ENCODE results near the gene NDUFC2. TPM values are rescaled to one million over a fixed set of nuclear protein-coding genes. Genes with fewer than 3 reads are reported as not detected.
"Not testable (repeated sequence)": the region's sequence is repeated elsewhere in the genome, so short reads cannot be mapped to it uniquely, and the experiment has no call there.

Gene NDUFC2
- total RNA-seq, 2 experiments from 2014 or later, result 179 to 201 TPM

- H3K27me3 Mint-ChIP-seq; H3K9me3 Mint-ChIP-seq (ENCODE audit: low read depth); H3K36me3 Mint-ChIP-seq; ATAC-seq; H3K27ac Mint-ChIP-seq; H3K4me3 Mint-ChIP-seq; DNase-seq; H3K4me1 Mint-ChIP-seq: not testable (repeated sequence)
- CTCF ChIA-PET, result interaction anchor here (0.8 kb wide), 1 partner anchor 423 kb away, joined by 3 read pairs; no protein-coding TSS in a partner anchor
These were observed 6.9 kb upstream of the NDUFC2 start for GRCh38 chr11:78086521-78087074.

DNA sequence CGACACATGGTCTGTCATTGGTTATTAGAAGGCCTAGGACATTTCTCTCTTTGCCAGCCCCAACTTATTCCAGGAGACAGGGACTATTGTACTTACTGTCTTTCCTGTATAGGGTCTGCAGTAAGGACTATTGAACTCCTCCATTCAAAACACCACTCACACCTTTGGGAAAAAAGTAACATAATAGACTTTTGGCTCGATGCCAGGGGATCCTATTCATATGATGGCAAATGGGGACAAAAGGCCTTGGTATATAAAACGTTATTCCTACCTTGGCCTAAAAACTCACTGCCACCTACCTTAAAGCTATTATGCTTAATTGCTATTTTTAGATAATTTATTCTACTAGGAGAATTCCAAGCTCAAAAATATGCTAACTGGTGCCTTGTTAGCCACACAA, 6.3 kb upstream of the NDUFC2 start:
- Mint-ChIP-seq H3K9me3 (ENCODE audit: low read depth) (no peaks in the 10 kb centered on the region), H3K4me3 (no peak overlapping the region), H3K36me3 (no peaks in the 10 kb centered on the region), H3K27me3 (no peaks in the 10 kb centered on the region), H3K4me1 (peaks cover 11% of the 10 kb centered on the region), H3K27ac (no peak overlapping the region)
- ATAC-seq, result no peak
- no peak for DNase-seq
- CTCF ChIA-PET, result interaction anchor here (0.8 kb wide), 1 partner anchor 423 kb away, joined by 3 read pairs; no protein-coding TSS in a partner anchor

GRCh38 chr11:78084506-78084905, 4.8 kb upstream of the NDUFC2 start:
- H3K36me3 Mint-ChIP-seq; ATAC-seq; H3K4me3 Mint-ChIP-seq; H3K9me3 Mint-ChIP-seq (ENCODE audit: low read depth); H3K27me3 Mint-ChIP-seq; H3K27ac Mint-ChIP-seq; CTCF ChIA-PET; DNase-seq: not testable (repeated sequence)
- H3K4me1 Mint-ChIP-seq, result peaks cover 24% of the 10 kb centered on the region

DNA sequence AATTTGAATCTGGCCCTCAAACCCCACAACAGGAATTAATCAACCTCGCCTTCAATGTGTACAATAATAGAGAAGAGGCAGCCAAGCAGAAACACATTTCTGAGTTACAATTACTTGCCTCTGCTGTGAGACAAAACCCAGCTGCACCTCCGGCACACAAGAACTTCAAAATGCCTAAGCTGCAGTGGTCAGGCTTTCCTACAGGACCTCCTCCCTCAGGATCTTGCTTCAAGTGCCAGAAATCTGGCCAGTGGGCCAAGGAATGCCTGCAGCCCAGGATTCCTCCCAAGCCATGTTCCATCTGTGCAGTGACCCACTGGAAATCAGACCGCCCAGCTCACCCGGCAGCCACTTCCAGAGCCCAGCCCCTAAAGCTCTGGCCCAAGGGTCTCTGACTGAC, 3.4 kb upstream of the NDUFC2 start:
- Mint-ChIP-seq H3K36me3 (peaks cover 8% of the 10 kb centered on the region), H3K4me1 (peaks cover 31% of the 10 kb centered on the region), H3K27me3 (no peaks in the 10 kb centered on the region), H3K4me3 (no peak overlapping the region), H3K27ac (no peak overlapping the region), H3K9me3 (ENCODE audit: low read depth) (no peaks in the 10 kb centered on the region)
- no peak for ATAC-seq
- DNase-seq, result no peak
- CTCF ChIA-PET, result no interaction called here

- peak overlapping the region; percentile 37 for H3K4me3 Mint-ChIP-seq
- no peaks in the 10 kb centered on the region for H3K27me3 Mint-ChIP-seq
- H3K4me1 Mint-ChIP-seq, result peaks cover 38% of the 10 kb centered on the region
- peaks cover 11% of the 10 kb centered on the region for H3K36me3 Mint-ChIP-seq
- no peak overlapping the region for H3K27ac Mint-ChIP-seq
- DNase-seq, result no peak
- CTCF ChIA-PET, result no interaction called here
- no peaks in the 10 kb centered on the region for H3K9me3 Mint-ChIP-seq (ENCODE audit: low read depth)
- ATAC-seq, result no peak
These were observed 2.5 kb upstream of the NDUFC2 start for GRCh38 chr11:78082146-78082545.

- H3K4me1 Mint-ChIP-seq, result peaks cover 42% of the 10 kb centered on the region
These were observed 1.9 kb upstream of the NDUFC2 start for GRCh38 chr11:78081583-78081982.

DNA sequence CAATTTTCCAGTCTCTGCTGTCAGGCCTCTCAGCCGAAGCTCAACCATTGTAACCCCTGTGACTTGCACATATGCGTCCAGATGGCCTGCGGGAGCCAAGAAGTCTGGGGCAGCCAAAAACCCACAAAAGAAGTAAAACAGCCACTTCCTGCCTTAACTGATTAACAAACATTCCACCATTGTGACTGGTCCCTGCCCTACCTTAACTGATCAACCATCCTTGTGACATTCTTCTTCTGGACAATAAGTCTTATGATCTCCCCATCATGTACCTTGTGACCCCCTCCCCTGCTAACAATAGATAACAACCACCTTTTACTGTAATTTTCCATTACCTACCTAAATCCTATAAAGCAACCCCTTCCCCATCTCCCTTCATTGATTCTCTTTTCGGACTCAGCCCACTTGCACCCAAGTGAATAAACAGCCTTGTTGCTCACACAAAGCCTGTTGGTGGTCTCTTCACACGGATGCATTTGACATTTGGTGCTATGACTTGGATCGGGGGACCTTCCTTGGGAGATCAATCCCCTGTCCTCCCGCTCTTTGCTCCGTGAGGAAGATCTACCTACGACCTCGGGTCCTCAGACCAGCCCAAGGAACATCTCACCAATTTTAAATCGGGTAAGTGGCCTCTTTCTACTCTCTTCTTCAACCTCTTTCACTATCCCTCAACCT, 1.3 kb upstream of the NDUFC2 start:
- H3K27ac Mint-ChIP-seq, result peak overlapping the region; percentile 35
- CTCF ChIA-PET, result interaction anchor here (1.3 to 2.4 kb wide), 2 partner anchors 35 to 58 kb away, joined by 5 read pairs; partner anchors contain the start of gene ALG8
- ATAC-seq (no peak), DNase-seq (peak; percentile 43)
- no peaks in the 10 kb centered on the region for H3K27me3 Mint-ChIP-seq
- H3K4me3 Mint-ChIP-seq, result peak overlapping the region; percentile 37
- peaks cover 43% of the 10 kb centered on the region for H3K4me1 Mint-ChIP-seq
- H3K9me3 Mint-ChIP-seq (ENCODE audit: low read depth), result no peaks in the 10 kb centered on the region
- H3K36me3 Mint-ChIP-seq, result peaks cover 14% of the 10 kb centered on the region

More at GRCh38 chr11:78081583-78081982, 1.9 kb upstream of the NDUFC2 start:
- no peak for DNase-seq
- ATAC-seq, result no peak
- H3K9me3 Mint-ChIP-seq (ENCODE audit: low read depth), result no peaks in the 10 kb centered on the region
- no peaks in the 10 kb centered on the region for H3K27me3 Mint-ChIP-seq
- H3K36me3 Mint-ChIP-seq, result peaks cover 13% of the 10 kb centered on the region
- CTCF ChIA-PET, result no interaction called here
- peak overlapping the region; percentile 37 for H3K4me3 Mint-ChIP-seq
- H3K27ac Mint-ChIP-seq, result peak overlapping the region; percentile 35

GRCh38 chr11:78080084-78080817, 589 bp upstream of the NDUFC2 start:
- DNase-seq (no peak), ATAC-seq (no peak)
- Mint-ChIP-seq H3K27ac (peak overlapping the region; percentile 86), H3K4me3 (peak overlapping the region; percentile 96), H3K36me3 (peaks cover 17% of the 10 kb centered on the region), H3K9me3 (ENCODE audit: low read depth) (no peaks in the 10 kb centered on the region), H3K27me3 (no peaks in the 10 kb centered on the region), H3K4me1 (peaks cover 49% of the 10 kb centered on the region)
- CTCF ChIA-PET, result interaction anchor here (1.3 to 2.4 kb wide), 4 partner anchors 9 to 59 kb away, joined by 4 to 10 read pairs (median 5); partner anchors contain the start of gene ALG8

DNA sequence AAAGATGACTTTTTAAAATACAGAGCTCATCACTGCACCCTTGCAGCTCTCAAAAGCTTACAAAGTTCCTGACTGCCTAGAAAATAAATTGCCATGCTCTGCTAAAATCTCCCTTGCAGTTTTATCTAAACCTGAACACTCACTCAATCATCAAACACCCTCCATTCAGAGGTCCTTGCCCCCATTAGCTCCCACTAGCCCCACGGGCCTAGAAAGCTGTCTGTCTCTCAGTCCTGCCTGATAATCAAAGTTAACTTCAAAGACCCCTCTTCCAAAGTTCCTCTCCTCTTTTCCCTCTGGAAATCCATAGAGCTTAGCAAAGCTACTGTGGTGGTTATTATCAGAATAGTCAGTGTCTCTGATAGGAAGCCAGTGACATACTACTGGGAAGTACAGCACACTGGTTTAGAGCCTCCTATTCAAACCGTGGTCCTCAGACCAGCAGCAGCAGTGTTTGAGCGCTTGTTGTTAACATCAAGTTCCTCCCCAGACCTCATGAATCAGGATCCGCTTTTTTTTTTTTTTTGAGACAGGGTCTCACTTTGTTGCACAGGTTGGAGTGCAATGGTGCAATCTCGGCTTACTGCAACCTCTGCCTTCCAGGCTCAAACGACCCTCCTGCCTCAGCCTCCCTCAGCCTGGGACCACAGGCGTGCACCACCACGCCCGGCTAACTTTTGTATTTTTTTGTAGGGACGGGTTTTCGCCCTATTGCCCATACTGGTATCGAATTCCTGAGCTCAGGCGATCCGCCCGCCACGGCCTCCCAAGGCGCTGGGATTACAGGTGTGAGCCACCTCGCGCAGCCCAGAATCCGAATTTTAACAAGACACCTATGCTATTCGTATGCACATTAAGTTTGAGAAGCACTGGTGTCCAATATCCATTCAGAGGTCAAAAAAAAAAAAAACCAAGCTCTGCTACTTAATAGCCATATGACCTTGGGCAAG, 1.2 kb downstream of the NDUFC2 start:
- ATAC-seq (no peak), DNase-seq (no peak)
- Mint-ChIP-seq H3K27ac (peak overlapping the region; percentile 86), H3K36me3 (peaks cover 22% of the 10 kb centered on the region), H3K9me3 (ENCODE audit: low read depth) (no peaks in the 10 kb centered on the region), H3K4me1 (peaks cover 55% of the 10 kb centered on the region), H3K27me3 (no peaks in the 10 kb centered on the region), H3K4me3 (peak overlapping the region; percentile 96)
- CTCF ChIA-PET, result interaction anchor here (1.0 to 2.4 kb wide), 9 partner anchors 9 to 496 kb away, joined by 3 to 10 read pairs (median 5); partner anchors contain the start of genes INTS4 and NARS2

- H3K27ac Mint-ChIP-seq; H3K27me3 Mint-ChIP-seq; ATAC-seq; H3K9me3 Mint-ChIP-seq (ENCODE audit: low read depth); DNase-seq: not testable (repeated sequence)
- H3K36me3 Mint-ChIP-seq, result peaks cover 26% of the 10 kb centered on the region
- H3K4me3 Mint-ChIP-seq, result peak overlapping the region; percentile 96
- H3K4me1 Mint-ChIP-seq, result peaks cover 56% of the 10 kb centered on the region
- CTCF ChIA-PET, result interaction anchor here (1.0 to 2.4 kb wide), 7 partner anchors 8 to 497 kb away, joined by 3 to 10 read pairs (median 4); partner anchors contain the start of genes INTS4 and NARS2
These were observed 2.1 kb downstream of the NDUFC2 start for GRCh38 chr11:78077592-78077991.

GRCh38 chr11:78076733-78077403, 2.8 kb downstream of the NDUFC2 start:
- H3K4me1 Mint-ChIP-seq, result peaks cover 55% of the 10 kb centered on the region
- H3K9me3 Mint-ChIP-seq (ENCODE audit: low read depth), result no peaks in the 10 kb centered on the region
- DNase-seq, result no peak
- ATAC-seq, result no peak
- H3K27me3 Mint-ChIP-seq, result no peaks in the 10 kb centered on the region
- CTCF ChIA-PET, result interaction anchor here (1.5 to 2.1 kb wide), 2 partner anchors 10 to 32 kb away, joined by 4 to 9 read pairs; no protein-coding TSS in a partner anchor
- H3K36me3 Mint-ChIP-seq, result peaks cover 30% of the 10 kb centered on the region
- H3K4me3 Mint-ChIP-seq, result no peak overlapping the region
- H3K27ac Mint-ChIP-seq, result no peak overlapping the region

GRCh38 chr11:78074756-78075155, 4.9 kb downstream of the NDUFC2 start:
- Mint-ChIP-seq H3K36me3 (peaks cover 39% of the 10 kb centered on the region), H3K27me3 (no peaks in the 10 kb centered on the region), H3K9me3 (ENCODE audit: low read depth) (no peaks in the 10 kb centered on the region), H3K4me1 (peaks cover 34% of the 10 kb centered on the region), H3K27ac (no peak overlapping the region), H3K4me3 (no peak overlapping the region)
- DNase-seq, result no peak
- CTCF ChIA-PET, result no interaction called here
- ATAC-seq, result no peak
